HG03280 (cell line): ENCODE results near the gene CYP8B1.

ENCODE experiments used
- ATAC-seq: cut with Tn5 transposase; IDR thresholded peaks from one replicate; pipeline ENCODE4 v1.9.1; 2021; ENCODE audit warnings: mild to moderate bottlenecking, moderate library complexity; ENCODE audit not compliant: unreplicated experiment

CYP8B1 gene

GRCh38 chr3:42827654-42828053 lies 48.0 kb downstream of the CYP8B1 start:
- ATAC-seq, result no peak

- no peak for ATAC-seq
These were observed 48.7 kb downstream of the CYP8B1 start for GRCh38 chr3:42827023-42827422.

- ATAC-seq, result no peak
These were observed 49.5 kb downstream of the CYP8B1 start for GRCh38 chr3:42826141-42826540.

GRCh38 chr3:42823351-42823750 lies 52.3 kb downstream of the CYP8B1 start:
- ATAC-seq, result no peak

- no peak for ATAC-seq
These were observed 52.9 kb downstream of the CYP8B1 start for GRCh38 chr3:42822828-42823227.
